GM12878 (cell line): ENCODE results near the gene DOCK9. TPM values are rescaled to one million over a fixed set of nuclear protein-coding genes. Genes with fewer than 3 reads are reported as not detected.

Source experiments
- ATAC-seq: fragments of 200-7000 bp; cut with Tn5 transposase; 3 replicates; pipeline ENCODE4 v1.9.1; 2020; ENCODE audit warnings: mild to moderate bottlenecking, moderate library complexity
- BruUV-seq: library from RNA; stranded (reverse); fragments of 400-500 nt; replicated peaks from 2 replicates; lab custom pipeline; 2021; lab: Mats Ljungman, UMichigan
- CTCF ChIA-PET: fragments of 300-600 bp; sonication (Branson Sonifier 250); formaldehyde crosslinking; extraction: SDS; loops from one replicate; lab custom pipeline; 2021; ENCODE audit warnings: inconsistent platforms; lab: Yijun Ruan, JAX
- POLR2A ChIA-PET: fragments of 350-600 bp; formaldehyde crosslinking; extraction: SDS; loops from one replicate; lab custom pipeline; 2021; ENCODE audit warnings: inconsistent platforms; lab: Charles Lee
- RAD21 ChIA-PET: fragments of 300-600 bp; sonication (Branson Sonifier 250); formaldehyde crosslinking; loops from one replicate; lab custom pipeline; 2023; ENCODE audit warnings: antibody characterized with exemption; ENCODE audit not compliant: unreplicated experiment; lab: Charles Lee
- SMC1A ChIA-PET: fragments of 300-600 bp; sonication (Branson Sonifier 250); formaldehyde crosslinking; loops from one replicate; lab custom pipeline; 2023; ENCODE audit not compliant: unreplicated experiment, uncharacterized antibody; lab: Charles Lee
- DNase-seq: peaks from one replicate; pipeline ENCODE4 v3.0.0-alpha.2; 2011; ENCODE audit warnings: low read depth, low spot score
- FAIRE-seq: peaks from 3 replicates; lab custom pipeline; 2011; peaks lifted over from hg19 to GRCh38; lab: Jason Lieb, UNC
- H2AFZ ChIP-seq: 2 replicates; pipeline ENCODE4 v1.6.0; 2011; ENCODE audit warnings: low read depth, low read length, control low read depth; ENCODE audit not compliant: control insufficient read depth
- H3K27ac ChIP-seq: 2 replicates; pipeline ENCODE4 v1.5.1; 2011; ENCODE audit warnings: control low read depth; ENCODE audit not compliant: control insufficient read depth, insufficient read depth
- H3K27me3 ChIP-seq, 2 experiments: replicated peaks in 1 of 2; 2 replicates each; pipeline versions ENCODE4 v1.6.0 to v1.6.1; 2011; ENCODE audit warnings: low read length in 1 of 2; ENCODE audit not compliant: control insufficient read depth in 2 of 2, insufficient read depth in 2 of 2
- H3K36me3 ChIP-seq, 2 experiments: 2 replicates each; pipeline ENCODE4 v1.5.1; 2011; ENCODE audit warnings: low read length in 1 of 2; ENCODE audit not compliant: control insufficient read depth in 2 of 2, insufficient read depth in 2 of 2
- H3K4me1 ChIP-seq: 2 replicates; pipeline ENCODE4 v1.6.1; 2011; ENCODE audit warnings: mild to moderate bottlenecking, low read length, moderate library complexity, mixed read lengths; ENCODE audit not compliant: control insufficient read depth, insufficient read depth
- H3K4me2 ChIP-seq: 2 replicates; pipeline ENCODE4 v1.6.0; 2011; ENCODE audit warnings: control low read depth; ENCODE audit not compliant: control insufficient read depth, insufficient read depth
- H3K4me3 ChIP-seq: fragments of 200-600 bp; sonication (generic); 2 replicates; pipeline ENCODE4 v1.5.1; 2016
- H3K79me2 ChIP-seq: 2 replicates; pipeline ENCODE4 v1.6.0; 2011; ENCODE audit warnings: low read length; ENCODE audit not compliant: control insufficient read depth, insufficient read depth
- H3K9ac ChIP-seq: 2 replicates; pipeline ENCODE4 v1.8.0; 2011; ENCODE audit warnings: low read length, control low read depth, mixed read lengths; ENCODE audit not compliant: control insufficient read depth, insufficient read depth
- H3K9me3 ChIP-seq: replicated peaks from 3 replicates; pipeline ENCODE4 v1.5.1; 2011; ENCODE audit warnings: mild to moderate bottlenecking, low read length; ENCODE audit not compliant: control insufficient read depth, insufficient read depth
- H4K20me1 ChIP-seq: 2 replicates; pipeline ENCODE4 v1.6.0; 2011; ENCODE audit not compliant: control insufficient read depth, insufficient read depth
- CBX3 ChIP-seq: fragments of 200-600 bp; sonication (generic); IDR thresholded peaks from 2 replicates; pipeline ENCODE4 v1.6.1; 2016; ENCODE audit warnings: low read depth, borderline replicate concordance
- CHD1 ChIP-seq: IDR thresholded peaks from 2 replicates; pipeline ENCODE4 v1.6.1; 2012; ENCODE audit warnings: low read depth, low read length, improper control_type of control experiment
- CHD2 ChIP-seq: IDR thresholded peaks from 2 replicates; pipeline ENCODE4 v1.6.1; 2011; ENCODE audit warnings: low read depth, low read length, improper control_type of control experiment, borderline replicate concordance
- ESRRA ChIP-seq: IDR thresholded peaks from 2 replicates; pipeline ENCODE4 v1.6.1; 2012; ENCODE audit warnings: mild to moderate bottlenecking, low read length, improper control_type of control experiment
- FOXM1 ChIP-seq: IDR thresholded peaks from 2 replicates; pipeline ENCODE4 v1.6.1; 2012; ENCODE audit warnings: low read depth, mild to moderate bottlenecking, inconsistent platforms, low read length, moderate library complexity
- HDAC2 ChIP-seq: fragments of 200-600 bp; sonication (generic); IDR thresholded peaks from 2 replicates; pipeline ENCODE4 v1.6.1; 2017
- MEF2B ChIP-seq: fragments of 450-650 bp; IDR thresholded peaks from 2 replicates; pipeline ENCODE4 v1.6.1; 2018; ENCODE audit warnings: mild to moderate bottlenecking, moderate library complexity; ENCODE audit not compliant: partially characterized antibody, poor library complexity, severe bottlenecking
- MXI1 ChIP-seq: fragments of 150-350 bp; IDR thresholded peaks from 2 replicates; pipeline ENCODE4 v1.6.1; 2011; ENCODE audit warnings: low read depth, mild to moderate bottlenecking, inconsistent platforms, low read length, improper control_type of control experiment
- NBN ChIP-seq: fragments of 450-650 bp; IDR thresholded peaks from 2 replicates; pipeline ENCODE4 v1.6.1; 2016
- NR2F1 ChIP-seq: fragments of 450-650 bp; conservative IDR thresholded peaks from 2 replicates; pipeline ENCODE4 v1.6.1; 2017; ENCODE audit warnings: mild to moderate bottlenecking
- RUNX3 ChIP-seq: IDR thresholded peaks from 2 replicates; pipeline ENCODE4 v1.6.1; 2012; ENCODE audit warnings: low read length, inconsistent platforms
- SMAD1 ChIP-seq: fragments of 450-650 bp; IDR thresholded peaks from 2 replicates; pipeline ENCODE4 v1.6.1; 2018; ENCODE audit warnings: mild to moderate bottlenecking, low read depth; ENCODE audit not compliant: partially characterized antibody
- STAT1 ChIP-seq: fragments of 450-650 bp; conservative IDR thresholded peaks from 2 replicates; pipeline ENCODE4 v1.6.1; 2014; ENCODE audit warnings: antibody characterized with exemption, mild to moderate bottlenecking
- TAF1 ChIP-seq: IDR thresholded peaks from 2 replicates; pipeline ENCODE4 v1.6.1; 2011; ENCODE audit warnings: mild to moderate bottlenecking, low read depth, low read length, borderline replicate concordance
- WGBS: methylation state at CpG from one replicate; pipeline ENCODE4 v1.1.6; 2016; ENCODE audit warnings: low lambda C conversion rate; ENCODE audit not compliant: insufficient replicate concordance, insufficient coverage; ENCODE audit errors: missing lambda C conversion rate; 5-methylcytosine and 5-hydroxymethylcytosine counted together
- in situ Hi-C: fragments of 300-500 bp; cut with MboI; formaldehyde crosslinking; loops from 9 replicates; pipeline ENCODE4 v1.14.3; 2018; ENCODE audit warnings: mixed read lengths
- intact Hi-C: fragments of 100-400 bp; cut with micrococcal nuclease; formaldehyde crosslinking; loops from one replicate; pipeline ENCODE4 v1.14.2; 2022; ENCODE audit not compliant: unreplicated experiment
- polyA plus RNA-seq, 11 experiments: library from polyadenylated mRNA; depleted of rRNA in 4 of 11; unstranded in 6 of 11; stranded (reverse) in 5 of 11; fragments of >200 nt; fragmentation: Nextera tagmentation in 4 of 11; fragmentation: Illumina TruSeq in 1 of 11; extraction: Ambion mirVana in 4 of 11; extraction: Trizol in 1 of 11; gene quantifications; 1 replicate in 1 of 11; 2 replicates in 10 of 11; pipeline versions ENCODE4 v1.2.1 to v1.2.3, GENCODE V29; 2011 to 2016; ENCODE audit warnings: inconsistent platforms in 2 of 11, missing spikeins in 2 of 11, low read depth in 1 of 11
- total RNA-seq, 4 experiments: library from RNA; depleted of rRNA in 3 of 4; stranded (reverse); fragments of >200 nt in 3 of 4; fragmentation: Illumina TruSeq in 1 of 4; extraction: Trizol in 1 of 4; gene quantifications; 2 replicates each; pipeline versions ENCODE4 v1.2.1 to v1.2.3, GENCODE V29; 2013 to 2021
- TF ChIP-seq, protein P1 (sequence below): fragments of 450-650 bp; conservative IDR thresholded peaks from 2 replicates; pipeline ENCODE4 v1.6.1; 2017; ENCODE audit warnings: mild to moderate bottlenecking, moderate library complexity
- TF ChIP-seq, protein P2 (sequence below): fragments of 450-650 bp; formaldehyde crosslinking; IDR thresholded peaks from 2 replicates; pipeline ENCODE4 v1.4.0; 2022; ENCODE audit warnings: mild to moderate bottlenecking, moderate library complexity
- TF ChIP-seq, protein P3 (sequence below): fragments of 450-650 bp; IDR thresholded peaks from 2 replicates; pipeline ENCODE4 v1.6.1; 2017; ENCODE audit warnings: mild to moderate bottlenecking, moderate library complexity

The DOCK9 gene
- total and polyA plus RNA-seq, 10 of the 15 experiments (the other 5 are each of a cell fraction or from before 2014, with no cell fraction given), result 0.09 to 2.9 (median 0.74) TPM

DNA sequence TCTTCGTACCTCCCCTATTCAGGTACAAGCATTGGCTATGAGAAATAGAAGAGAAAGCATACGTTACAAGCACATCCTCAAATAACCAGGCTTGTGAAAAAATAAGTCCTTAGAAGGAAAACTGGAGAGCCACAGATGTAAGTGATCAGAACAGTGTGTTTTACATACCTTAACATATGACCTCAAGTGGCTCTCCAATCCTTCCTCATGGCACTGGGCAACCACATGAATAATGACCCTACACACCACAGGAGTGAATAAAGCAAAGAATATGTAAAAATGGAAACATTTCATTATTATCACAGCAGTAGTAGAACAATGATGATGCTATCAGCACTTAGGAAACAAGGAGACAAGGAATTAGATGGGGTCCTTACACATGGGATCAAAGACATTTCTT, 96.5 kb downstream of the DOCK9 start:
- H3K4me2 ChIP-seq, result no peak overlapping the region
- no peak overlapping the region for H3K9ac ChIP-seq
- 45% methylated on average over 2 of the region's 2 CpGs for WGBS
- no peak overlapping the region for H2AFZ ChIP-seq
- H3K27ac ChIP-seq, result no peak overlapping the region
- H3K27me3 ChIP-seq, result no peaks in the 10 kb centered on the region
- no peaks in the 10 kb centered on the region for H4K20me1 ChIP-seq
- FAIRE-seq (no peak), ATAC-seq (no peak), DNase-seq (no peak)
- POLR2A ChIA-PET, result no interaction called here
- RAD21 ChIA-PET, result no interaction called here
- CTCF ChIA-PET, result no interaction called here
- H3K36me3 ChIP-seq, result no peaks in the 10 kb centered on the region
- no peaks in the 10 kb centered on the region for H3K4me1 ChIP-seq
- H3K9me3 ChIP-seq, result no peaks in the 10 kb centered on the region
- in situ Hi-C loops, result no loop called here
- BruUV-seq, result no TSS peak
- intact Hi-C loops, result no loop called here
- no peak overlapping the region for H3K4me3 ChIP-seq
- SMC1A ChIA-PET, result no interaction called here
- no peaks in the 10 kb centered on the region for H3K79me2 ChIP-seq
- TF ChIP-seq CHD1 (no peak), STAT1 (no peak), HDAC2 (no peak), TAF1 (no peak), CHD2 (no peak), FOXM1 (no peak), NR2F1 (no peak), ESRRA (no peak), MXI1 (no peak), CBX3 (no peak), NBN (no peak), MEF2B (no peak), SMAD1 (no peak), RUNX3 (no peak)
- TF ChIP-seq, protein P1, sequence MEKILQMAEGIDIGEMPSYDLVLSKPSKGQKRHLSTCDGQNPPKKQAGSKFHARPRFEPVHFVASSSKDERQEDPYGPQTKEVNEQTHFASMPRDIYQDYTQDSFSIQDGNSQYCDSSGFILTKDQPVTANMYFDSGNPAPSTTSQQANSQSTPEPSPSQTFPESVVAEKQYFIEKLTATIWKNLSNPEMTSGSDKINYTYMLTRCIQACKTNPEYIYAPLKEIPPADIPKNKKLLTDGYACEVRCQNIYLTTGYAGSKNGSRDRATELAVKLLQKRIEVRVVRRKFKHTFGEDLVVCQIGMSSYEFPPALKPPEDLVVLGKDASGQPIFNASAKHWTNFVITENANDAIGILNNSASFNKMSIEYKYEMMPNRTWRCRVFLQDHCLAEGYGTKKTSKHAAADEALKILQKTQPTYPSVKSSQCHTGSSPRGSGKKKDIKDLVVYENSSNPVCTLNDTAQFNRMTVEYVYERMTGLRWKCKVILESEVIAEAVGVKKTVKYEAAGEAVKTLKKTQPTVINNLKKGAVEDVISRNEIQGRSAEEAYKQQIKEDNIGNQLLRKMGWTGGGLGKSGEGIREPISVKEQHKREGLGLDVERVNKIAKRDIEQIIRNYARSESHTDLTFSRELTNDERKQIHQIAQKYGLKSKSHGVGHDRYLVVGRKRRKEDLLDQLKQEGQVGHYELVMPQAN, result no peak
- TF ChIP-seq, protein P2, sequence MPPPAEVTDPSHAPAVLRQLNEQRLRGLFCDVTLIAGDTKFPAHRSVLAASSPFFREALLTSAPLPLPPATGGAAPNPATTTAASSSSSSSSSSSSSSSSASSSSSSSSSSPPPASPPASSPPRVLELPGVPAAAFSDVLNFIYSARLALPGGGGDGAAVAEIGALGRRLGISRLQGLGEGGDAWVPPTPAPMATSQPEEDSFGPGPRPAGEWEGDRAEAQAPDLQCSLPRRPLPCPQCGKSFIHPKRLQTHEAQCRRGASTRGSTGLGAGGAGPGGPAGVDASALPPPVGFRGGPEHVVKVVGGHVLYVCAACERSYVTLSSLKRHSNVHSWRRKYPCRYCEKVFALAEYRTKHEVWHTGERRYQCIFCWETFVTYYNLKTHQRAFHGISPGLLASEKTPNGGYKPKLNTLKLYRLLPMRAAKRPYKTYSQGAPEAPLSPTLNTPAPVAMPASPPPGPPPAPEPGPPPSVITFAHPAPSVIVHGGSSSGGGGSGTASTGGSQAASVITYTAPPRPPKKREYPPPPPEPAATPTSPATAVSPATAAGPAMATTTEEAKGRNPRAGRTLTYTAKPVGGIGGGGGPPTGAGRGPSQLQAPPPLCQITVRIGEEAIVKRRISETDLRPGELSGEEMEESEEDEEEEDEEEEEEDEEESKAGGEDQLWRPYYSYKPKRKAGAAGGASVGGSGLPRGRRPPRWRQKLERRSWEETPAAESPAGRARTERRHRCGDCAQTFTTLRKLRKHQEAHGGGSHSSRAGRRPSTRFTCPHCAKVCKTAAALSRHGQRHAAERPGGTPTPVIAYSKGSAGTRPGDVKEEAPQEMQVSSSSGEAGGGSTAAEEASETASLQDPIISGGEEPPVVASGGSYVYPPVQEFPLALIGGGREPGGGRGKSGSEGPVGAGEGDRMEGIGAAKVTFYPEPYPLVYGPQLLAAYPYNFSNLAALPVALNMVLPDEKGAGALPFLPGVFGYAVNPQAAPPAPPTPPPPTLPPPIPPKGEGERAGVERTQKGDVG (CRISPR knock-in tag), result no peak
- TF ChIP-seq, protein P3, sequence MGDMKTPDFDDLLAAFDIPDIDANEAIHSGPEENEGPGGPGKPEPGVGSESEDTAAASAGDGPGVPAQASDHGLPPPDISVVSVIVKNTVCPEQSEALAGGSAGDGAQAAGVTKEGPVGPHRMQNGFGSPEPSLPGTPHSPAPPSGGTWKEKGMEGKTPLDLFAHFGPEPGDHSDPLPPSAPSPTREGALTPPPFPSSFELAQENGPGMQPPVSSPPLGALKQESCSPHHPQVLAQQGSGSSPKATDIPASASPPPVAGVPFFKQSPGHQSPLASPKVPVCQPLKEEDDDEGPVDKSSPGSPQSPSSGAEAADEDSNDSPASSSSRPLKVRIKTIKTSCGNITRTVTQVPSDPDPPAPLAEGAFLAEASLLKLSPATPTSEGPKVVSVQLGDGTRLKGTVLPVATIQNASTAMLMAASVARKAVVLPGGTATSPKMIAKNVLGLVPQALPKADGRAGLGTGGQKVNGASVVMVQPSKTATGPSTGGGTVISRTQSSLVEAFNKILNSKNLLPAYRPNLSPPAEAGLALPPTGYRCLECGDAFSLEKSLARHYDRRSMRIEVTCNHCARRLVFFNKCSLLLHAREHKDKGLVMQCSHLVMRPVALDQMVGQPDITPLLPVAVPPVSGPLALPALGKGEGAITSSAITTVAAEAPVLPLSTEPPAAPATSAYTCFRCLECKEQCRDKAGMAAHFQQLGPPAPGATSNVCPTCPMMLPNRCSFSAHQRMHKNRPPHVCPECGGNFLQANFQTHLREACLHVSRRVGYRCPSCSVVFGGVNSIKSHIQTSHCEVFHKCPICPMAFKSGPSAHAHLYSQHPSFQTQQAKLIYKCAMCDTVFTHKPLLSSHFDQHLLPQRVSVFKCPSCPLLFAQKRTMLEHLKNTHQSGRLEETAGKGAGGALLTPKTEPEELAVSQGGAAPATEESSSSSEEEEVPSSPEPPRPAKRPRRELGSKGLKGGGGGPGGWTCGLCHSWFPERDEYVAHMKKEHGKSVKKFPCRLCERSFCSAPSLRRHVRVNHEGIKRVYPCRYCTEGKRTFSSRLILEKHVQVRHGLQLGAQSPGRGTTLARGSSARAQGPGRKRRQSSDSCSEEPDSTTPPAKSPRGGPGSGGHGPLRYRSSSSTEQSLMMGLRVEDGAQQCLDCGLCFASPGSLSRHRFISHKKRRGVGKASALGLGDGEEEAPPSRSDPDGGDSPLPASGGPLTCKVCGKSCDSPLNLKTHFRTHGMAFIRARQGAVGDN, result no peak
